Nephron progenitor cell (in vitro differentiated cells): ENCODE results near the gene IFFO2.

ENCODE experiments used
- DNase-seq: peaks from one replicate; pipeline ENCODE4 v3.0.0; 2021
- H3K27ac Mint-ChIP-seq: 2 replicates; pipeline ENCODE4 v1.8.0; 2021; ENCODE audit warnings: mild to moderate bottlenecking, moderate library complexity, mixed read lengths
- H3K27me3 Mint-ChIP-seq: 2 replicates; pipeline ENCODE4 v1.8.0; 2021; ENCODE audit warnings: mild to moderate bottlenecking, low read depth, mixed read lengths; ENCODE audit not compliant: poor library complexity
- H3K36me3 Mint-ChIP-seq: 2 replicates; pipeline ENCODE4 v1.8.0; 2021; ENCODE audit warnings: low read depth, mixed read lengths
- H3K4me1 Mint-ChIP-seq: 2 replicates; pipeline ENCODE4 v1.8.0; 2021; ENCODE audit warnings: mixed read lengths
- H3K4me3 Mint-ChIP-seq: 2 replicates; pipeline ENCODE4 v1.8.0; 2021; ENCODE audit warnings: mild to moderate bottlenecking, moderate library complexity, mixed read lengths
- H3K9me3 Mint-ChIP-seq: 2 replicates; pipeline ENCODE4 v1.8.0; 2021; ENCODE audit warnings: mild to moderate bottlenecking, moderate library complexity, mixed read lengths
- CTCF ChIP-seq: fragments of 200-600 bp; sonication (generic); IDR thresholded peaks from 2 replicates; pipeline ENCODE4 v1.5.0; 2021; ENCODE audit warnings: antibody characterized with exemption

IFFO2 gene

GRCh38 chr1:18922319-18922726 lies 34.2 kb downstream of the IFFO2 start:
- Mint-ChIP-seq H3K27ac (peak overlapping the region; percentile 79), H3K27me3 (peaks cover 3% of the 10 kb centered on the region), H3K9me3 (peaks cover 4% of the 10 kb centered on the region), H3K4me1 (peaks cover 84% of the 10 kb centered on the region), H3K4me3 (no peak overlapping the region), H3K36me3 (peaks cover 5% of the 10 kb centered on the region)
- no peak for TF ChIP-seq CTCF
- DNase-seq = peak; percentile 48

DNA sequence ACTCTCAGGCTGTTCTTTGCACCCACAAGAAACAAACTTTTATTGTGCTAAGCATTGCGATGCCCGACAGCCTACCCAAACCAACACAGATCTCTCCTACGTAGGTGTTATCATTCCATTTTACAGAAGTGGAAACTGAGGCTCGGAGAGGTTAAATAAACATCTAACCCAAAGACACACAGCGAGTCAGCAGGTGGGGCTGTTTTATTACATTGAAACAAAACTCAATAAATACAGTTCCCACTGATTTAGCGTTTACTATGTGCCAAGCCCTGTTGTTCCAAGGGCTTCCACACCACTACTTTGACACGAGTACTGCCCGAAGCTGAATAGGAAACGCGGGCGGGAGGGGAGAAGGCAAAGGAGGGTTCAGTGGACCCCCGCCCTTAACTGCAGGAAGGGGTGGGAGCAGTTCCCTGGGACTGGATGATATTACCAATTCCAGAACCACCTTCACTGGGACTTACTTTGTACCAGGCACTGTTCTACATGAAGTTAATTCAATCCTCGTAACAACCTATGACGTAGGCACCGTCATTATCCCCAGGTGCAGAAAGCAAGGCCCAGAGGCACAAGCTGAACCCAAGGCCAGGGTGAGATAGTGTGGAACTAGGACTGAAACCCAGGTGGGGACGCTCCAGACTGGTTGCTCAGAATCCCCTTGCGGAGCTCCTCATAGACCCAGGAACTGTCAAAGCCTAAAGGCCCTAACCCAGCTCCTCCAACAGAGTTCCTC lies 34.8 kb downstream of the IFFO2 start:
- TF ChIP-seq CTCF = no peak
- Mint-ChIP-seq H3K4me1 (peaks cover 86% of the 10 kb centered on the region), H3K9me3 (peaks cover 4% of the 10 kb centered on the region), H3K36me3 (peaks cover 5% of the 10 kb centered on the region), H3K27ac (peak overlapping the region; percentile 79), H3K27me3 (peaks cover 3% of the 10 kb centered on the region), H3K4me3 (no peak overlapping the region)
- DNase-seq = no peak

DNA sequence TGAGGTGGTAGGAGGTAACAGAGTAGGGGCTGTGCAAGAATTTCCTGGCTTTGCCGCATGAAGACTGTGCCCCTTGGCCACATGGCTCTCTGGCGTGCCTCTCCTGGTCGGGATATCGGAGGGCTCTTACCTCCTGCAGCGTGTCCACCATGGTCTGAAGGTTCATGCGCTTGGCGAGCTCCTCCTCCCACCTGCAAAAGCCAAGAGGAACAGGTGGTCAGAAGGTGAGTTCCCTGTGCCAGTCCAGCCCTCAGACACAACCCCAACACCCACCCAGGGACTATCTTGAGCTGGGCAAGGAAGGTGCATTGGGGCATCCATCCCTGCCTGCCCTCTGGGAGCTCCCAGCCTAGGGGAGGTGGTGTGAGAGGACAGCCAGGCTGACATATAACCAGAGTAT lies 35.5 kb downstream of the IFFO2 start:
- Mint-ChIP-seq H3K27ac (no peak overlapping the region), H3K9me3 (peaks cover 4% of the 10 kb centered on the region), H3K4me1 (peaks cover 82% of the 10 kb centered on the region), H3K36me3 (peaks cover 5% of the 10 kb centered on the region), H3K27me3 (peaks cover 3% of the 10 kb centered on the region), H3K4me3 (no peak overlapping the region)
- DNase-seq = no peak
- TF ChIP-seq CTCF = no peak

DNA sequence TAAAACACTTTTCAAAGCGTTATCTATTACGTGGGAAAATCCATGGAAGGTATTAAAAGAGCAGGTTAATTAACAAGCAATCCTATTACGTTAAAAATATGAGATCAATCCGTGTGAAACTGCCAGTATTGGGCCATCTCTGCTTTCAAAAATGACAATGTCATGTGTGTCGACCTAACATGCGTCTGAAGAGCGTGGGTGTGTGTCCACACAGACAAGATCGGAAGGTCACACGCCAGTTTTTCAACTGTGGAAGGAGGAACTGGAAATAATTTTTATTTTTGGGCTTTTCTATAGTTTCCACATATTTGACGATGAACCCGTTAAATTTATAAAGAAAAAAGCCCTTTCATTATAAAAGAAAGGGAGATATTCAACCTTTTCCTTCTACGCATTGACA lies 36.5 kb downstream of the IFFO2 start:
- Mint-ChIP-seq H3K27ac (no peak overlapping the region), H3K9me3 (no peaks in the 10 kb centered on the region), H3K4me3 (no peak overlapping the region), H3K36me3 (no peaks in the 10 kb centered on the region), H3K27me3 (no peaks in the 10 kb centered on the region), H3K4me1 (peaks cover 75% of the 10 kb centered on the region)
- no peak for TF ChIP-seq CTCF
- DNase-seq = no peak

DNA sequence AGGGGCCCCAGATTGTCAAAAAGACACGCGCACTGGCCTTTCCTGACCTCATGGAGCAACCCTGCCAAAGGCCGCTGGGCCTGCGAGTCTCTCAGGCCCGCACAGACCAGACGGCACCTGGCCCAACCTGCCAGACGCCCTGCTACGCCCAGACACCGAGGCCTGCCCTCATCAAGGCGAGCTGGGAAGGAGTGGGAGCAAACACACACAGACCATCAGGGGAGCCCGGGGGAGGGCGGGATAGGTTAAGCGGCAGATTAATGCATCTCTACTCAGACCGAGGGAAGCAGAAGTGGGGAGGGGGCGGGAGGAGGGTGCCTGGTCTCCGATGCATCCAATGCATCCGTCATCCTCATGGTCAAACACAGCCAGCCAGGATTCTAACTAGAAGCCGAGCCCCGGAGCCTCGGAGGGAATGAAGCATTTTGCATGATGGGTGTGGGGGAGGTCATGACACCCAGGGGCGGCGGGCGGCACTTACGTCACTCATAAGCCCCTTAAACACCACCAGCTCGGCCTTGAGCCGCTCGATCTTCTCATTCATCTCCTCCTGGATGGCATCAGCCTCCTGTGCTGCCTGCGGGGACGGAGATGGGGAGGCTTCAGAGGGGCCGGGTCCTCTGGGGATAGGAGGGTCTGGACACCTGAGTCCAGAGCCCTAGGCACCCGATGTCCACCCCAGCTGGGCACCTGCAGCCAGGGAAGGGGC lies 37.1 kb downstream of the IFFO2 start:
- H3K27ac Mint-ChIP-seq = no peak overlapping the region
- H3K9me3 Mint-ChIP-seq = no peaks in the 10 kb centered on the region
- DNase-seq = no peak
- no peak overlapping the region for H3K4me3 Mint-ChIP-seq
- H3K27me3 Mint-ChIP-seq = no peaks in the 10 kb centered on the region
- TF ChIP-seq CTCF = no peak
- H3K36me3 Mint-ChIP-seq = no peaks in the 10 kb centered on the region
- peaks cover 75% of the 10 kb centered on the region for H3K4me1 Mint-ChIP-seq
